ENCODE results near the gene BIVM. TPM values are rescaled to one million over a fixed set of nuclear protein-coding genes. Genes with fewer than 3 reads are reported as not detected.

The BIVM gene
- polyA plus RNA-seq, 3 donors = 0.76 to 1.1 (median 0.81) TPM

GRCh38 chr13:102870677-102871415 is 71.9 kb downstream of the BIVM start:
- H3K4me3 ChIP-seq (replicated peaks in 1 of 3; ENCODE audit: low read depth in 2 of 3, low read length in 3 of 3) = no peak overlapping the region
- Mint-ChIP-seq H3K36me3 (peaks cover 72 to 93% of the 10 kb centered on the region in 2 donors), H3K27me3 (ENCODE audit: low read depth in 3 of 3) (no peaks in the 10 kb centered on the region), H3K27ac (peak overlapping the region in 4 of 7 donors; percentile 31 to 75 (median 50)), H3K4me1 (peaks cover 2% of the 10 kb centered on the region), H3K9me3 (peaks cover 0 to 1% (median 0%) of the 10 kb centered on the region in 7 donors), H3K4me3 (no peak overlapping the region)
- peaks cover 90 to 96% of the 10 kb centered on the region in 2 donors for H3K36me3 ChIP-seq (replicated peaks in 1 of 2; ENCODE audit: control insufficient read depth in 1 of 2, insufficient read depth in 2 of 2, low read length in 2 of 2)
- no peak overlapping the region for H3K9ac ChIP-seq (ENCODE audit: insufficient read depth, low read length, poor library complexity, severe bottlenecking)
- no peak overlapping the region for H3K4me2 ChIP-seq (replicated peaks; ENCODE audit: extremely low read depth, low read length, poor library complexity, severe bottlenecking)
- peak overlapping the region in 1 of 2 donors; percentile 46 for H3K27ac ChIP-seq (ENCODE audit: low read depth in 1 of 2, low read length in 2 of 2)
- H3K9me3 ChIP-seq (replicated peaks in 1 of 2; ENCODE audit: control insufficient read depth in 1 of 2, insufficient read depth in 1 of 2, low read length in 2 of 2) = no peaks in the 10 kb centered on the region
- H2AFZ ChIP-seq (ENCODE audit: insufficient read depth, low read depth, low read length, poor library complexity, severe bottlenecking) = no peak overlapping the region
- H3K4me1 ChIP-seq (ENCODE audit: control insufficient read depth in 1 of 2, insufficient read depth in 2 of 2, low read length in 2 of 2) = no peaks in the 10 kb centered on the region
- DNase-seq = peak; percentile 7 to 29 (median 28)
- peaks cover 44% of the 10 kb centered on the region for H4K20me1 ChIP-seq (ENCODE audit: insufficient read depth, low read length)
- no peaks in the 10 kb centered on the region for H3K27me3 ChIP-seq (ENCODE audit: control insufficient read depth in 2 of 2, insufficient read depth in 2 of 2, low read length in 2 of 2)
- H3K79me2 ChIP-seq (ENCODE audit: insufficient read depth, low read length) = peaks cover 10% of the 10 kb centered on the region
- WGBS (ENCODE audit: insufficient coverage) = 63% methylated on average over 16 of the region's 22 CpGs
- TF ChIP-seq CTCF (IDR thresholded peaks at IDR 0.05) = peak; percentile 87
- intact Hi-C loops (cut with micrococcal nuclease) = no loop called here

- Histone ChIP-seq H3K27me3 (ENCODE audit: control insufficient read depth in 2 of 2, insufficient read depth in 2 of 2, low read length in 2 of 2) (no peaks in the 10 kb centered on the region), H3K36me3 (replicated peaks in 1 of 2; ENCODE audit: control insufficient read depth in 1 of 2, insufficient read depth in 2 of 2, low read length in 2 of 2) (peaks cover 90 to 96% of the 10 kb centered on the region in 2 donors), H2AFZ (ENCODE audit: insufficient read depth, low read depth, low read length, poor library complexity, severe bottlenecking) (no peak overlapping the region), H3K9ac (ENCODE audit: insufficient read depth, low read length, poor library complexity, severe bottlenecking) (no peak overlapping the region), H3K9me3 (replicated peaks in 1 of 2; ENCODE audit: control insufficient read depth in 1 of 2, insufficient read depth in 1 of 2, low read length in 2 of 2) (no peaks in the 10 kb centered on the region), H3K27ac (ENCODE audit: low read depth in 1 of 2, low read length in 2 of 2) (no peak overlapping the region), H3K4me2 (replicated peaks; ENCODE audit: extremely low read depth, low read length, poor library complexity, severe bottlenecking) (no peak overlapping the region), H3K79me2 (ENCODE audit: insufficient read depth, low read length) (peaks cover 10% of the 10 kb centered on the region), H4K20me1 (ENCODE audit: insufficient read depth, low read length) (peaks cover 35% of the 10 kb centered on the region), H3K4me3 (replicated peaks in 1 of 3; ENCODE audit: low read depth in 2 of 3, low read length in 3 of 3) (no peak overlapping the region), H3K4me1 (ENCODE audit: control insufficient read depth in 1 of 2, insufficient read depth in 2 of 2, low read length in 2 of 2) (no peaks in the 10 kb centered on the region)
- no peak for TF ChIP-seq CTCF (IDR thresholded peaks at IDR 0.05)
- DNase-seq = no peak
- H3K27ac Mint-ChIP-seq = no peak overlapping the region
- WGBS (ENCODE audit: insufficient coverage) = no CpG with 5 or more reads among the region's 7 CpGs
- H3K9me3 Mint-ChIP-seq = peaks cover 0 to 1% (median 0%) of the 10 kb centered on the region in 7 donors
- H3K36me3 Mint-ChIP-seq = peaks cover 72 to 93% of the 10 kb centered on the region in 2 donors
- no peak overlapping the region for H3K4me3 Mint-ChIP-seq
- H3K27me3 Mint-ChIP-seq (ENCODE audit: low read depth in 3 of 3) = no peaks in the 10 kb centered on the region
- intact Hi-C loops (cut with micrococcal nuclease) = no loop called here
- H3K4me1 Mint-ChIP-seq = peaks cover 2% of the 10 kb centered on the region
These were observed 73.2 kb downstream of the BIVM start for GRCh38 chr13:102872131-102872530.

All from CD14-positive monocyte (primary cell).